Ramos (cell line): Measurements from ENCODE around the gene TSPAN18.

Experiments
- in situ Hi-C: fragments of 300-500 bp; cut with MboI; formaldehyde crosslinking; loops from one replicate; pipeline ENCODE4 v1.14.3; 2022; ENCODE audit warnings: low sequenced_read_pairs; ENCODE audit not compliant: unreplicated experiment

TSPAN18 gene

DNA sequence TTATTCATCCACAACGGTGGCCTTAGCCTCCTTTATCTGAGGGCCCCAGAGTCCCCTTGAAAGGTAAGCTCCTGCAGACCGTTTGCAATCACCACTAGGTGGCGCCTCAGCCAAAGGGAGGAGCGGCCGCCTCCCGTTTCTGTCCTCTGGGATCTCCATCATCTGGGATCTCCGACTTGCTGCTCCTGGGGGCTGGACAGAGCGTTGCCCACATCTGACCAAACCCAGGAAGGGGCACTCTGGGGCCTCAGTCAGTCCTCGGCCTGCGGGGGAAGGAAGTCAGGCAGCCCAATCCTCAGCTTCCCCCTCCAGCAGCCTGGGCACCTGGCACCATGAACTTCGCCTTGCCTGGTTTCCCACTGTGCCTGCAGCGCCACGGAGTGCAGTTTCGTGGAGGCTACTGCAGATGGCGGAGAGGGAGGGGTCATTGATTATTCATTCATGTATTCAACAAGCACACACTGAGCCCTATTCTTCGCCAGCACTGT, 200.5 kb downstream of the TSPAN18 start:
- in situ Hi-C loops = loop anchor here (5.0 kb wide), 1 partner anchor 180 kb away; no protein-coding TSS in a partner anchor

DNA sequence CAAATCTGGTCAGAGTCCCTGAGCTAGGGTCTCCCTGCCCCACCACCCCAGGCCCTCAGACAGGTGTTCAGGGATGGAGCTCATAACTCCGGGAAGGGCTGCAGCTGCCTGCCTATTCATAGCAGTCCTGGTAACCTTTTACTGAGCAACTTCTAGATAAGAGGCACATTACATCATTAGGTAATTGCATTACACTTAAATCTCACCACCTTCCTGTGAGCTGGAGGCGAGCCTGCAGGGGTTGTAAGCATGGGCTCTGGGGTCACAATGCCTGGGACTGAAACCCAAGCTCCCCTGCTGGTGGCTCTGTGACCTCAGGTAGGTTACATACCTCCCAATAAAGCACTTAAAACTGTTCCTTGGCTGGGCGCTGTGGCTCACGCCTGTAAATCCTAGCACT, 201.4 kb downstream of the TSPAN18 start:
- in situ Hi-C loops = loop anchor here (5.0 kb wide), 1 partner anchor 179 kb away; no protein-coding TSS in a partner anchor

DNA sequence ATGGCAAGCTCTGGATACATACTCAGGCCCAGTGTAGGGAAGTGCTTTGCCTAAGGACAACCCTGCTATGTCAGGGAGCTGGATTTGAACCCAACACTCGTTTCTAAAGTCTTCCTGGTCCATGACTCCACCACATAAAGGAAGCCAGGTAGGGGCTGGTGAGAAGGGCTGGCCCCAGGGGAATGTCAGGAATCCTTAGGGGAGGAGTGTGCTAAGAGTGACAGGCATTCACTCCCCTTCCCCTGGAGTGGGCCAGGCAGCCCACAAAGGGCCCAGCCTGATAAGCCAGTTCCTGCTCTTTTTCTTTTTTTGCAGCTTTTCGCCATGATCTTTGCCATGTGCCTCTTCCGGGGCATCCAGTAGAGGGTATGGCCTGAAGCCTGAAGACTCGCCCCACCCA, 202.1 kb downstream of the TSPAN18 start:
- in situ Hi-C loops = loop anchor here (5.0 kb wide), 1 partner anchor 178 kb away; no protein-coding TSS in a partner anchor

DNA sequence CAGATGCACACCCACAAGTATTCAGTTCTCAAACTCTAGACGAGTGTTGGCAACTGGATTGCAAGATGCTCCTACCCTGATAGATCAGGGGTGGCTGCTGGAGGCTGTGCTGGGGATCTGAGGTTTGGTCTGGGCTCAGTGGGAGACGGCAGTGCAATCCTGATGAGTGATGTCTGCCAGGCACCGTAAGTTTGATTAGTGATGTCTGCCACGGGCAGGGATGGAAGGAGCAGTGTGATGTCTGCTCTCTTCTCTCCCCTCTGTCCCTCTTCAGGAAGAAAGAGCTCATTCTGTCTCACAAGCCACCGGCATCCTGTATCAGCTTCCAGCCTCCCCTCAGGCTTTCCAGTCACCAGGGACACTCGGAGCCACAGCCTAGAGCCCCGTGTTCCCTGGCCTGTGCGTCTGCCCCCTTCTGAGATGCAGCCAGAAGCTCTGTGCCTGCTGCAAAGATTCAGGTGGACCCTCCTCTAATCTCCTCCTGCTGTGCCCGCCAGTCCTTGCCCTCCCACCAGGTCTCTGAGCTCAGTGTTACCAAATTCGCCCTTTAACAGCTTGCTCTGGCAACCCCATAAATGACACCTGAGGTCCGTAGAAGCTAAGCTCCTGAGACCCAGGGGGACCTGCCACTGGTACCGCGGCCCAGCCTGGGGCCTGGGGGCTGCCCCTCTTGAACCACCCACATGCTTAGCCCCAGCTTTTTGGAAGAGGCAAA, 204.0 kb downstream of the TSPAN18 start:
- in situ Hi-C loops = loop anchor here (10.0 kb wide), 1 partner anchor 394 kb away; no protein-coding TSS in a partner anchor

DNA sequence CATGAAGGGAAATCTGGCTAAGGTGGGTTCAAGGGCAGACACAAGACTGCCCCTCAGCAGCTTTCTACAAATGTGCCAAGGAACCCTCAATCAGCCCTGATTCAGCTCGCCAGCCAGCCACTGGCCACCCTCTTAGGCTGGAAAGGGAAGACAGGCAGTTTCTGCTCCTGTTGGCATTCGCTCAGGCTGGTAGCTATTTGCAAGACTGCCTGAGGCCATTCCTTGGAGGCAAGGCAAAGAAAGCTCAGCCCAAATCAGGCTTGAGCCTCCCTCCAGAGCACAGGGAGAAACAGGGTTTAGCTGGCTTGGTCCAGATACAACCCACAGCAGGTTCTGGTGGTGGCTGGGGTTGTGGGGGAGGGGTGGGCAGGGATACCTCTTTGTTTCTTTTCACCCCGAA, 204.7 kb downstream of the TSPAN18 start:
- in situ Hi-C loops = loop anchor here (10.0 kb wide), 1 partner anchor 393 kb away; no protein-coding TSS in a partner anchor

DNA sequence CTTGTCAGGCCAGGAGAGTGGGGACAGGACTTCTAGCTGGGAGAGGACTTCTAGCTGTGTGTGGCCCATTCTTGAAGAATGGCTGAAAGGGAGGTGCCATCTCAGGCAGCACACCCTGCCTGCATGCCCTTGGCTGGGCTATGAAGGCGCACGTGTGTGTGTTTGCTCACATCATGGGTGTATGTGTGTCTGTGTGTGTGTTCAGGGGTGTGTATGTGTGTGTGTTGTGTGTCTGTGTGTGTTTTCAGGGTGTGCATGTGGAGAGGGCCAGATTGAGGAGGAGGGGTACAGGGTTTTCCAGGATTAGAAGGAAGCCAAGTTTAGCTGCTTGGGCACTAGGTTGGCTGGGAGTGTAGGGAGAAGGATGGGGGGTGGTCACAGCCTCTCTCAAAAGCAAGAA, 207.3 kb downstream of the TSPAN18 start:
- in situ Hi-C loops = loop anchor here (10.0 kb wide), 1 partner anchor 391 kb away; no protein-coding TSS in a partner anchor

DNA sequence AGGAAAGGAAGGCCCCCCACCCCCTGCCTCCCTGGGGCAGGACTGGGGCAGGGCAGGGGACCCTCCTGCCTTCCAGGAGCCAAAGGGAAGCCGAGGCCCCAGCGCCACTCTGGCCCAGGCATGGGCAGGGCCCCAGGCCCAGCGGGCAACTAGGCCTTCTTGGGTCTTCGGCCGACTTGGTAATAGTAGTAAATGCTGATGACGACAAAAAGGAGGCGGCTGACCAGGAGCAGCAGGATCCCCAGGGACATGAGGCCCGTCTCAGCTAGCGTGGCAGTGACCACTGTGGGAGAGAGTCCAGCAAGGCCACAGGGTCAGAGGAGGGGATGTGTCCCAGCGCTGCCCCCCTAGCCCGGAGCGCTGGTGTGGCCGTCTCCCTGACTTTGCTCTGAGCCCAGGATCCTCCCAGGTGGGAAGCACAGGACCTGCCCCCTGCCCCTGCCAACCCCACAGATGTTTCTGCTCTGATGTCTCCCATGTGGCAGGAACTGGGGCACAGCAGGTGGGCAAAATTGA, 208.0 kb downstream of the TSPAN18 start:
- in situ Hi-C loops = loop anchor here (10.0 kb wide), 1 partner anchor 390 kb away; no protein-coding TSS in a partner anchor

DNA sequence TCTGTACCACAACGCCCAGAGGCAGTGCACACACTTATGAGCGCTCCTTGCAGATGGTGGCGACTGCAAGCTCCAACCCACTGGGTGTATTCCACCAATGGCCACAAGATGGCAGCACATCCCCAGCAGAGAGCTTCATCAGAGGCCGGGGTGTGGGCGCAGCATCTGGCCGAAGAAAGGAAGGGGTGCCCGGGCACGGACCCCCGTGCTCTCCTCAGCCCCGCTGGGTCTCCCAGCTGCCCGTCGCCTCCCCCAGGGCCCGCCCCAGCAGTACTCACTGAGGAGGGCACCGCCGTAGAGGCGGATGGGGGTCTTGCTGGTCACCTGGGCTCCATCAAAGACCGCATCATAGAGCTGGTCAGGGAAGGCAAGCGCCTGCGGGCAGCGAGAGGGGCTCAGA, 209.8 kb downstream of the TSPAN18 start:
- in situ Hi-C loops = loop anchor here (10.0 kb wide), 1 partner anchor 388 kb away; no protein-coding TSS in a partner anchor

DNA sequence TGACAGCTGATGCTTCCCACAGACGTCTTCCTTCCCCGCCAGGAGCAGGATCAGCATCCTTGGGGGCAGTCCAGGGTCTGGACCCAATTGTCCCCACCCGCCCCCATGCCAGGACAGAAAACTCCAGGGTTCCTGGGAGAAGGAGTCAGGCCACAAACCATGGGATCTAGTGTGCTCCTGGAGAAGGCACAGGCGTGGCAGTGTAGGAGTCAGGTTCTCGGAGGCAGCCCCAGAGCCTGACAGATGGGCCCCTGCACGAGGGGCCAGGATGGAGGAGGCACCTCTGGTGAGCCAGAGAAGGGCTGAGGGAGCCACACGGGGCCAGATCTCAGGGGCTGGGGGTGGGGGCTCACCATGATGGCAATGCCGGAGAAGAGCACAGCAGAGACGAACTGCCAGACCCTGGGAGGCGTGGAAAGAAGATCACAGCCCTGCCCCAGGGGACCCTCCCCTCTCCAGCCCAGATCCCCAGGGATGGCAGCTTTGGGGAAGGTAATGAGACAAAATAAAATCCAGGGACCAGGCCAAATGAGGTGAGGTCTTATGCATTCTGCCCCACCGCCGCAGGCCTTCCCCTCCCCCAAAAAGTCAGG, 210.3 kb downstream of the TSPAN18 start:
- in situ Hi-C loops = loop anchor here (10.0 kb wide), 1 partner anchor 388 kb away; no protein-coding TSS in a partner anchor

DNA sequence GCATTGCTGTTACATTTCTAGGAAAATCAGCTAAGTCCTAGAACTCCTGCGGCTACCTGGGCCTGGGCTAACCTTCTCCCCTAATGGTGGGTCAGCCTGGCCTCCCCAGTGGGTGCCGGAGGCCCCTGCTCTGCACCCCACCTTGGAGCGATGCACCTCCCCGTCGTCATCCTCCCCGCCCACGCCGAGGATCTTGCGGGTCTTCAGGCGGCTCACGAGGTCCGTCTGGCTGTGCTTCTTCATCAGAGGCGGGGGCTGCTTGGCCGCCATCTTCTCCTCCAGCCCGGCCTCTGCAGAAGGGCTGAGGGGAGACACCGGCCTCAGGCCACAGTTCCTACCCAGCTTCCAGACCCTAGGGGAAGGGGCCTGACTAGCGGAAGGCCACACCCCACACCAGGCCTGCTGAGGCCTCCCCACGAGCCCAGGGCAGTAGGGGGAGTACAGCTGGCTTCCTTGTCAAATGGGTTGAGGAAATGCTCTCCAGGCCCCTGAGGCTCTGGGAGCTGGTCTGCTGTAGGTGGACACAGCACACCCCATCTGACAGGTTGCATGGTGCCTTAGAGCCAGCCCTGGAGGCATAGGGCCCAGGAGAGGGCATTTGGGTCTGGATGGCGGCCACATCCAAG, 211.4 kb downstream of the TSPAN18 start:
- in situ Hi-C loops = loop anchor here (10.0 kb wide), 1 partner anchor 387 kb away; no protein-coding TSS in a partner anchor

DNA sequence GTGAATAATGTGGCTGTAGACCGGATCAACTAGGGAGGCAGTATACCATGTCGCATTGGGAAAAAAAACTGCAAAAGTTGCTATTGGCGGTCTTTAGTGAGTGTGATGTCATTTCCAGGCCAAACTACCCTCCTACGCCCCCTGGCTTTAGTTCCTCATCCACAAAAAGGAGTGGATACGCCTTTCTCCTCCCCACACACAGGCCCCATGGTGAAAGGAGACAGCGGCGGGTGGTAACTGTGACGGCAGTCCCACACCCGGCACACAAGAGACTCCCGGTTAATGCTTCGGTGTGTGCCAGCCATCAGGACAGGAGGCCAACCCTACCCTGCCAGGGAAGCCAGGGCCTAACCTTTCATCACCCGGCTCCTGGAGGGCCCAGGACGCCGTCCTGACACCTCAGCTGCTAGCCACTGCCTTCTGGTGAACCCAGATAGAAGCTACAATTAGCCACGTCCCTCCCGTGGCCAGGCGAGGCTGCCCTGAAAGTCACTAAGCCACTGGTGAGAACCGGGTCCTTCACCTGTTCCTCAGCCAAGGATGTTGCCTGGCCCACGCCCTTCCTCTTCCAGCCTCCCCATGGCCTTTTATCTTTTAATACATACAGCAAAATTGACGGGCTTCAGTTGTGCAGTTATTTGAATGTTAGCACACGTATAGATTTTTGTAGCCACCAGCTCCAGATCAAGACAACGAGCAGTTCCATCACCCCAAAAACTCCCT, 213.1 kb downstream of the TSPAN18 start:
- in situ Hi-C loops = loop anchor here (10.0 kb wide), 1 partner anchor 385 kb away; no protein-coding TSS in a partner anchor

DNA sequence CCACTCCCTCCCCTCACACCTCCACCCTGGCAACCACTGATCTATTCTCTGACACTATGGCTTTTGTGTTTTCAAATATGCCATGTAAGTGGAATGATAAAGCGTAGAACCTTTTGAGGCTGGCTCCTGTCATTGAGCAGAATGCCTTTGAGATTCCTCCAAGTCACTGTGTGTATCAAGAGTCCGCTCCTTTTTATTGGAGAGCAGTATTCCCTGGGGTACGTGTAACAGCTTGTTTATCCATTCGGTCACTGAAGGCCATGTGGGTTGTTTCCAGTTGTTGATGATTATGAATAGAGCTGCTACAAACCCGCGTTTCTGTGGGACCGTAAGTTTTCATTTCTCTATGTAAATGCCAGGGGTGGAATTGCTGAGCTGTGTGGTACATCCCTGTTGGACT, 213.6 kb downstream of the TSPAN18 start:
- in situ Hi-C loops = no loop called here

DNA sequence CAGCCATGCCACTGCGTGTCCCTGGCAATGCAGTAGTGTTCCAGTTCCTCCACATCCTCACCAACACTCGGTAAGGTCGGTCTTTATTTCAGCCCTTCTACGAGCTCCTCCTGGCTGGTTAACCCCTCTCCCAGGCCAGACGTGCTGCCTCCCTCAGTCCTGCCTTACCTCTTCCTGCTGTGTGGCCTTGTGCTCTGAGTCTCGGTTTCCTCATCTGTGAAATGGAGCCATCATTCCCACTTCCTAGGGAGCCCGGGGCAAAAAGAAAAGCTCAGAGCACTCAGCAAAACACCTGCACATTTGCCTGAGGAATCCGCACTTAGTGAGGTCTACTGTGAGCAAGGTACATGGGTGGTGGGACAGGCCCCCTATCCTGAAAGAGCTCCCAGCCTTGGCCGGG, 214.1 kb downstream of the TSPAN18 start:
- in situ Hi-C loops = no loop called here

DNA sequence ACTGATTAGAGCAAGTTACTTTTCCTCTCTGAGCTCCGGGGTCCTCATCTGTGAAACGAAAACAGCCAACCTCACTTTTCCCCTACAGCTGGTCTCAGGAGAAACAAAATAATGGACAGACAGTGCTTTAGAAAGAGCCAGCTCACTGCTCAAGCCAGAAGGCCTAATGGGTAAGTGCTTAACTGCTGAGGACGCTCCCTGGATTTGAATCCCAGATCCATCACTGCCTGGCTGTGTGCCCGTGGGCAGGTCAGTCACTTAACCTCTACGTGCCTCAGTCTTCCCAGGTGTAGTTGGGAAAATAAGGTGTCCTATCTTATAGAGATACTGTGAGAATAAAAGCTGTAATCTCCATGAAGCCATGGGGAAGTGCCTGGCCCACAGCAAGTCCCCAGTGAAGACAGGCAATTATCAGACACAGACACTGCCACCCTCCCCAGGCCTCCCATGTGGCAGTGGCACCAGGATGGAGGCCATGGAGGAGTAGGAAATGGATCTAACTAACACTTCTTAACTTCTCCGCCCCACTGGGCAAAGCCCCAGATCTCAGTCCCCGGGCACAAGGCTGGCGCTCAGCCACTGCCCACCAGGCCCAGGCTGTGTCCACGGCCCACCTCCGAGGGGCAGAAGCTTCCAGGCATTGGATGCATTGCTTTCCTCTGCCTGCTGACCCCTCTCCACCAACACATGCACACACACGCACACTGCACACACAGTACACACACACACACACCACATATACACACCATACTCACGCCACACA, 214.7 kb downstream of the TSPAN18 start:
- in situ Hi-C loops = no loop called here

DNA sequence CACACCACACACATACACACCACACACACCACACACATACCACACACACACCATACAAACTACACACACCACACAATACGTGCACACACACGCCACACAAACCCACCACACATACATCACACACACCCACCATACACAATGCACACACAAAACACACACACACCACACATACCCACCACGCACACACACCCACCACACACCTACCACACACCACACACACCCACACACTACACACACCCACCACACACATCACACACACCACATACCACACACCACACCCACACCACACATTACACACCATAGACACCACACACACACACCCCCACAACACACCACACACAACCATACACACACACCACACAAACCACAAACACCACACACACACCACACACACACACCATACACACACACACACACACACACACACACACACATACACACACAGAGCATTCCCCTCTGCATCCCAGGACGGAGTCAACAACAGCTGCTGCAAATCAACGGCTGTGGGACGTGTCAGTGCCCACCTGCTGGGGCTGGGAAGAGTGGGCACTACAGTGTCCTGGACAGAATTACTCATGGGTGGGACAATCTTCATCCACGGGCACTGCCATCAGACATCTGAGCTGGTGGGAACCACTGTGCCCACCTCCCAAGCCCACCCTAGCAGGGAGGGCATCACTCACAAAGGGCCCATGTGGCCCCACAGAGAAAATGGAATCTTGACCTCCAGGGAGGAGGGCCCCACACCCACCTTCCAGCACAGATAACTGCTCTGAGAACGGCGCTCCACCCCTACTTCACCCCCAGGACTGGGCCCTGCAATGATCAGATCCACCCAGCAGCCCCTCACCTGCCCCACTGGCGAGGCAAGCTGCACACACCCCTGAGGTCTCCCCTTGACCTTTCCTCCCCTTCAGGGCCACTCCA, 215.5 kb downstream of the TSPAN18 start:
- in situ Hi-C loops = no loop called here

DNA sequence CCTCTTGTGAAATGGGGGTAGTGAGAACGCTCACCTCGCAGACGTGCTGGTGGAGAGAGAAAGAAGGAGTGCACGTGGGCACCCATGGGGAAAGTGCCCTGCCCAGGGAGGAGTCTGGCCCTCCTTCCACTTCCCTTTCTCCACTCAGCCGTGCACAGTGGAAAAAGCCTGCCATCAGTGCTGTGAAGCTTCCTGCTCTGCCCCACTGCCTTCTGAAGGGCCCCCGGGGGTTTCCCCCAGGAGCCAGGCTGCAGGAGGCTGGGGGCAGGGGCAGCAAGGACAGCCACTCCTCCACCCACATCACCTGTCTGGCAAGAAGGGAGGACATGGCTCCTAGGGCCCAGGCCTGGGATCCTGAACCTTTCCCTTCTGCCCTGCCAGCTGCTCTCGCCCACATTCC, 216.4 kb downstream of the TSPAN18 start:
- in situ Hi-C loops = no loop called here

DNA sequence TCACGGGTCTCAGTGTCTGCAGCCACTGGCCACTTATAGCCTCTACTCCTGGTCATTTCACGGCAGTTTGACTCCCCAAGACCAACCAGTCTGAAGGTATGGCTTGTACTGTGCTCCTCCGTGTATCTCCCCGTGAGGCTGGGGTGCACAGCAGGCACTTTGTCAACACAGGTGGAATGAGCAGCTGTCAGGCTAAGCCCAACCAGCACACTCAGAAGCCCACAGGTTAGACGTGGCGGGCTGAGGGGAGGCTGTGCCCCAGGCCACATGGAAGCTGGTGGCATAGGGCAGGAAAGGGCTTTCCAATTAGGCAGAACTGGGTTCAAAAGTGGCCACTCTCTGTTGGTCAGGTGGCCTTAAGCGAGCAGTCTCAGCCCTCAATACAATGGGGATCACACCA, 216.9 kb downstream of the TSPAN18 start:
- in situ Hi-C loops = no loop called here

DNA sequence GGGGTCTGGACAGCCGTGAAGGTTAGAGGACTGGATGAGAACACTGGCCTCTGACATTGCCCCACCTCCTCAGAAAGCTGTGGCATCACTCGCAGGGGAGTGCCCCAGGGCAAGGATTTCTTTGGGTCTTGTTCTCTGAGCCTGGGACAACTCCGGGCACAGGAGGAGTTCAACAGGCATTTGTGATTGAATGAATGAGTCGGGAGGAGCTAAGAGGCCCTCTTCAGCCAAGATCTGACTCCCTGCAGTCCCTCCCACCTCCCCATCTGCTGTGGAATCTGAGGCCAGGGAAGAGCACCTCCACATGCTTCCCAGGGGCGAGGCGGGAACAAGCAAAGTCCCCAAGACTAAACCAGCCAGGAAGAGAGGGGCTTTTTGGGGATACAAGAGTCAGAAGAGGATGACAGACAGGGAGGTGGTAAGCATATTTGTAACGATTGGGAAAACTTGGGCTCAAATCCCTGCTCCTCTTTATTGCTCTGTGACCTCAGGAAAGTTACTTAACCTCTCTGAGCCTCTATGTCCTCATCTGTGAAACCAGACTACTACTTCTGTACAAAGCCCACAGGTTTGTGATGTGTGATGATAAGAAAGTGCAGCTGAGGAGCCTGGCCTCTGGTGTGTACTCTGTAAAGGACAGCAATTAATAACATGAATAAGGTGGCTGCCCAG, 217.6 kb downstream of the TSPAN18 start:
- in situ Hi-C loops = no loop called here
